ENCODE data around the gene HSPA1A. TPM values are rescaled to one million over a fixed set of nuclear protein-coding genes. Genes with fewer than 3 reads are reported as not detected.

Gene HSPA1A
- total and polyA plus RNA-seq, 9 of the 15 experiments (the other 6 are each of a cell fraction or from before 2014, with no cell fraction given), result 2.2 to 273 (median 107) TPM

DNA sequence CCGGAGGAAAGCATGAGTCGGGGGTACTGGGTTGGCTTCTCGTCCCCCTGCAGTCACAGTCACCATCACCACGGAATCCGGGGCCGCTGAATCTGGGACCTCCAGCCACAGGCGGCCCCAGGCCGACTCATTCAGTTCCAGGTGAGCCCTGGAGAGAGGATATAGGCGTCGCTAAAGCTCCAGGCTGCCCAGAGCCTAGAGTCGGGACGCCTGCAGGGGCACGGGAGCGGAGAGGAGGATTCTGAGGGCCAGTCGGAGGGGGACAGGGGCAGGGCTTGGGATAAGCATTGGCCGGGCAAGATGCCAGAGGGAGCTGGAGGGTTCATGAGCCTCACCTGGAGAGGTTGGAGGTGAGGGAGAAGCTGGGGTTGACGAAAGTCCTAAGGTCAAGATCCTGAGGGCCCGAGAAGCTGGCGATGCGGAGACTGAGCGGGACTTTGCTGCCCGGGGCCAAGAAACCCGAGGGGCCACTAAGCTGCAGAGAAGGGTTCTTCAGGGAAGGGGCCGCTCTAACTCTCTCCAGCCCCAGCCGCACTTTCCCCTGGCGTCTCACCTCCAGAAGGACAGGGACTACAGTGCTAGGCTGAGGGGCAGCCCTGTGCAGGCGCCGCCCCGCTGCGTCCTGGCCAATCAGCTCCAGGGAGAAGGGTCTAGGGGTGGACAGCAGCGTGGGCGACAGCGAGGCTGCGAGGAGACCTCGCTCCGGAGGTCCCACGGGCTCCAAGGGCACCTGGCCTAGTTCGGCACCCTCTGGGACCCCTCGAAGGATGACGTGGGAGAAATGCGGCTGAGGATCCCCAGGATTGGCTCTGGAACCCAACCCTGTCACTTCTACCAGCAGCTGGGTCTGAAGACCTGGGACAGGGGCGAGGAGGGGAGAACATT, 49.2 kb upstream of the HSPA1A start:
- Histone ChIP-seq H3K4me3 (no peak overlapping the region), H3K9me1 (ENCODE audit: control insufficient read depth, insufficient read depth, low read length) (peaks cover 4% of the 10 kb centered on the region), H3K79me2 (ENCODE audit: control insufficient read depth, insufficient read depth, low read length) (no peaks in the 10 kb centered on the region), H3K27ac (ENCODE audit: extremely low read depth, low read depth, low read length) (no peak overlapping the region), H3K9me3 (replicated peaks; ENCODE audit: control insufficient read depth, insufficient read depth, low read depth, low read length) (no peaks in the 10 kb centered on the region), H3K36me3 (ENCODE audit: control insufficient read depth, insufficient read depth, low read length) (peaks cover 30% of the 10 kb centered on the region; the same call in 2 of the 3 replicates), H3K4me2 (ENCODE audit: insufficient read depth, low read length) (no peak overlapping the region), H3K9ac (ENCODE audit: insufficient read depth in 1 of 2, low read depth in 2 of 2, low read length in 2 of 2) (peak overlapping the region in 1 of 2 experiments; percentile 72; a peak in 2 of 4 replicates), H4K20me1 (replicated peaks; ENCODE audit: control insufficient read depth, insufficient read depth, low read length) (no peaks in the 10 kb centered on the region), H2AFZ (ENCODE audit: low read depth, low read length) (no peak overlapping the region), H3K4me1 (replicated peaks in 1 of 2; ENCODE audit: control insufficient read depth in 2 of 2, insufficient read depth in 2 of 2, low read length in 2 of 2) (peaks cover 18 to 47% of the 10 kb centered on the region in 2 experiments; a peak in 4 of 5 replicates), H3K27me3 (ENCODE audit: control insufficient read depth in 2 of 2, insufficient read depth in 2 of 2, low read length in 2 of 2) (no peaks in the 10 kb centered on the region)
- ChIA-PET CTCF (ENCODE audit: low intra/inter-chr PET ratio) (interaction anchor here (1.4 kb wide), 1 partner anchor 86 kb away, joined by 4 read pairs; the partner anchor contains the start of gene LY6G5C), POLR2A (interaction anchor here (0.7 to 5.9 kb wide), 20 partner anchors 7 to 106 kb away, joined by 3 to 75 read pairs (median 3); partner anchors contain the start of genes C6orf47, CLIC1, HSPA1B and LSM2)
- in situ Hi-C loops (cut with MboI), result loop anchor here (5.0 kb wide), 1 partner anchor 79 kb away; no protein-coding TSS in a partner anchor
- BruUV-seq (replicated peaks), result no TSS peak
- no peak for ATAC-seq
- intact Hi-C loops (cut with micrococcal nuclease), result no loop called here
- WGBS (ENCODE audit: insufficient coverage, low coverage, missing lambda C conversion rate), result 76% methylated on average over 42 of the region's 42 CpGs
- peak in 1 of 4 experiments; percentile 62 for DNase-seq (ENCODE audit: extremely low read depth in 1 of 4, low spot score in 3 of 4)
- FAIRE-seq, result no peak
- TF ChIP-seq ZNF184 (CRISPR knock-in tag; IDR thresholded peaks at IDR 0.05) (peak; percentile 35; the same call in 1 of the 2 replicates), ZKSCAN1 (IDR thresholded peaks at IDR 0.05; ENCODE audit: low read depth, low read length) (no peak), XRCC4 (IDR thresholded peaks at IDR 0.05; ENCODE audit: extremely low read depth, insufficient read depth, insufficient read length) (no peak), KDM1A (IDR thresholded peaks at IDR 0.05) (no peak), JUNB (CRISPR knock-in tag; conservative IDR thresholded peaks at IDR 0.05) (no peak), BCOR (IDR thresholded peaks at IDR 0.05) (no peak), FOXJ3 (CRISPR knock-in tag; IDR thresholded peaks at IDR 0.05) (no peak), SRSF3 (IDR thresholded peaks at IDR 0.05; ENCODE audit: insufficient read depth, low read length) (no peak), HDAC3 (IDR thresholded peaks at IDR 0.05; ENCODE audit: borderline replicate concordance, partially characterized antibody) (no peak), POLR2G (IDR thresholded peaks at IDR 0.05; ENCODE audit: low read depth, low read length) (peak; percentile 77), RBFOX2 (IDR thresholded peaks at IDR 0.05; ENCODE audit: low read depth, low read length) (peak; percentile 53), ZNF239 (CRISPR knock-in tag; IDR thresholded peaks at IDR 0.05) (no peak)
- TF ChIP-seq, protein P1, sequence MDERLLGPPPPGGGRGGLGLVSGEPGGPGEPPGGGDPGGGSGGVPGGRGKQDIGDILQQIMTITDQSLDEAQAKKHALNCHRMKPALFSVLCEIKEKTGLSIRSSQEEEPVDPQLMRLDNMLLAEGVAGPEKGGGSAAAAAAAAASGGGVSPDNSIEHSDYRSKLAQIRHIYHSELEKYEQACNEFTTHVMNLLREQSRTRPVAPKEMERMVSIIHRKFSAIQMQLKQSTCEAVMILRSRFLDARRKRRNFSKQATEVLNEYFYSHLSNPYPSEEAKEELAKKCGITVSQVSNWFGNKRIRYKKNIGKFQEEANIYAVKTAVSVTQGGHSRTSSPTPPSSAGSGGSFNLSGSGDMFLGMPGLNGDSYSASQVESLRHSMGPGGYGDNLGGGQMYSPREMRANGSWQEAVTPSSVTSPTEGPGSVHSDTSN (CRISPR knock-in tag; IDR thresholded peaks at IDR 0.05; ENCODE audit: low read depth), result no peak
- TF ChIP-seq, protein P1 (tag; conservative IDR thresholded peaks at IDR 0.05; ENCODE audit: low read depth), result no peak
- TF ChIP-seq, protein P2, sequence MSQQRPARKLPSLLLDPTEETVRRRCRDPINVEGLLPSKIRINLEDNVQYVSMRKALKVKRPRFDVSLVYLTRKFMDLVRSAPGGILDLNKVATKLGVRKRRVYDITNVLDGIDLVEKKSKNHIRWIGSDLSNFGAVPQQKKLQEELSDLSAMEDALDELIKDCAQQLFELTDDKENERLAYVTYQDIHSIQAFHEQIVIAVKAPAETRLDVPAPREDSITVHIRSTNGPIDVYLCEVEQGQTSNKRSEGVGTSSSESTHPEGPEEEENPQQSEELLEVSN (IDR thresholded peaks at IDR 0.05; ENCODE audit: borderline replicate concordance in 1 of 2, extremely low read depth in 1 of 2, insufficient read depth in 1 of 2, insufficient read length in 1 of 2, low read depth in 1 of 2, low read length in 1 of 2, poor library complexity in 1 of 2, severe bottlenecking in 1 of 2), result no peak
- TF ChIP-seq, protein P3, sequence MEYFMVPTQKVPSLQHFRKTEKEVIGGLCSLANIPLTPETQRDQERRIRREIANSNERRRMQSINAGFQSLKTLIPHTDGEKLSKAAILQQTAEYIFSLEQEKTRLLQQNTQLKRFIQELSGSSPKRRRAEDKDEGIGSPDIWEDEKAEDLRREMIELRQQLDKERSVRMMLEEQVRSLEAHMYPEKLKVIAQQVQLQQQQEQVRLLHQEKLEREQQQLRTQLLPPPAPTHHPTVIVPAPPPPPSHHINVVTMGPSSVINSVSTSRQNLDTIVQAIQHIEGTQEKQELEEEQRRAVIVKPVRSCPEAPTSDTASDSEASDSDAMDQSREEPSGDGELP (CRISPR knock-in tag; IDR thresholded peaks at IDR 0.05; ENCODE audit: borderline replicate concordance), result peak; percentile 34; the same call in 1 of the 2 replicates
